Stimulated activated CD8-positive, alpha-beta memory T cell treated with anti-CD3 and anti-CD28 coated beads, Interleukin-7, amount 100 ng/mL, for 1 hour (primary cell): Measurements from ENCODE around the gene RAD51B.

ENCODE experiments used
- DNase-seq, 2 donors: peaks; one replicate each; pipeline ENCODE4 v3.0.0-alpha.2; 2020; ENCODE audit warnings: low read depth in 2 of 2

The RAD51B gene

DNA sequence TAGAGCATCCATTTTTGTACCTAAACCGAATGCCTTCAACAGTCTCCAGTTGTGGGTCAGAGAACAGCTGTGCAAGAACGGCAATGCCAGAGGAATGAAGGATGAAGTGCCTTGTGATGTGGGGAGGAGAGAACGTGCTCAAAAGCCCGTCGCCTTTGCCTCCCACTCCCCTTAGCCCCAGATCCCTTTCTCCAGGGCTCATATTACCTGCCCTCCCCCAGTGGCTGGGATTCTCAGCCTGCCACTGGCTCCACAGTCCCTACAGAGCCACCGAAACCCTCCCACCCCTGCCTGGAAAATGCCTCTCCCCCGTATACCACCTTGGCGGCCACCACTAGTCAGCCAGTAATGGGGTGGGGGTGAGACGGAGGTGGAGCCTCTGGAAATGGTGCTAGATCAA lies 814.8 kb downstream of the RAD51B start:
- no peak for DNase-seq

DNA sequence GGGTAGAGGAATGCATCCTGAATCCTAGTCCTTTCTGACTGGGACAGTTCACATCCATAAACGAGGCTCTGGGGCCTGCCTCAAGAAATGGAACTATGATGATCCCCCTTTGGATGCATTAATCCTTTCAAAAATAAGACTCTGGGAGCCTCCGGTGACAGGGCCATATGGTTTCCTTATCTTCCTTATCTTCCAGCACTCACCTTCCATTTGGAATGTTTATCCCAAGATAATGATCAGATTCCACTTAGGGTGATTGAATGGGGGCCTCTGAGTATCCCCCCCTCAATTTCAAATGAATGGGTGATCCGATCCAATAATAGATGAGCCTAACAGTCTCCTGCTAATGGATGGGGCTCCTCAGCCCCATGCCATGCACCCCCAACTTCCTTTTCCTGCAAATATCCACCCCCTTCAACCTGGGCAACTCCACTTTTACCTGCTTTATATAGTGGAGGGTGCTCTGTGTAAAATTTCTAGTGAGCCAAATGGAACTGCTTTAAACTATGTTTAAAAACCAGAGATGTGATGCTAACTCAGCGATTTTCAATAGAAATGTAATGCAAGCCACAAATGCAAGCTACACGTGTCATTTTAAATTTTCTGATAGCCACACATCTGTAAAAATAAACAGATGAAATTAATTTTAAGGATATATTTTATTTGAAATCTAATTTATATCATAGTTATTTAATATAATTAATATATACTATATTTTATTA lies 815.5 kb downstream of the RAD51B start:
- no peak for DNase-seq

DNA sequence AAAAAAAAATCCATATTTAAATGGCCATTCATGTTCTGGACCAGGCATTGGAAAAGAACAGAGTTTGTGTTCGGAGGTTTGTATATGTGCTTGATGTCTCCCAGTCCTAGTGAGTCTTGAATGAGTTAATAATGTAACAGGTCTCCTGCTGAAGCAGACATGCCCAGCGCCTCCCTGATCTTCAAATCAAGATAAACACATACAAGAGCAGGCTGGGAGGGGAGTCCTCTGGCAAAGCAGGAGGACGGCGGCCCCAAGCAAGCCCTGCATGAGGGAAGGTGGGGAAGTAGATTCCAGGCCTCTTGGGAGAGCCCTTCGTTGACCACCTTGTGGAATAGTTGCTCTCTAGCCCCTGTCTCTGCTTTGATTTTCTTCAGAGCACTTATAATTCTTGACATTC lies 817.0 kb downstream of the RAD51B start:
- no peak for DNase-seq

DNA sequence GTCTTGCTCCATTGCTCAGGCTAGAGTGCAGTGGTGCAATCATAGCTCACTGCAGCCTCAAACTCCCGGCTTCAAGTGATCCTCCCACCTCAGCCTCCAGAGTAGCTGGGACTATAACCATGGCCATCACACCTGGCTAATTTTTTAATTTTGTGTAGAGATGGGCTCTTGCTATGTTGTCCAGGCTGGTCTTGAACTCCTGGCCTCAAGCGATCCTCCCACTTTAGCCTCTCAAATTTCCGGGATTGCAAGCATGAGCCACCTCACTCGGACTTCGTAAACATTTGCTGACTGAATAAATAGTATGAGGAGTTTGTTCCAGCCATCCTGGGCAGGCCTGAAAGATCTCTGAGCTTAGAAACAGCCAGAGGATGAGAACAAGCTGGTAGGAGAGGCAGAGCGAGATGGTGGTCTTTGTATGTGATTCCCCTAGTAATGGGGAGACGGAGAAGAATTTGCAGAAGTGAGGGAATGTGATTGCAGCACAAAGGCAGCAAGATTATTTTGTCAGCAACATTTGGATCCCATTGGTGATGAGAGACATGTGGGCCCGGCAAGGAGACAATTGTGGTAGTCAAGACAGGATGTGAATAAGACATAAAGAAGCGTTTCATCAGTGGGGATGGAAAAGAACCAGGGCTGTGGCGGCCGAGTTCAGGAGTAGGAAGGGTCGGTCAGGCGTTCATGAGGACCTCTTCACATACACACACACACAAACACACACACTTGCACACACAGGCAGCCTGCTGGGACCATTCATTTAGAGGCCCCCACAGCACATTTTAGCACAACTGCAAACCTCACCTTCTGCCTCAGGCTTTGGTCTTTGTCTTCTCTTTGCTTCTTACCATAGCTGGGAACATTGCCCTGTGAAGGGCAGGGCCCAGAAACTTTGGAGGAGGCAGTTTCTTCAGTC lies 817.8 kb downstream of the RAD51B start:
- DNase-seq, result no peak

DNA sequence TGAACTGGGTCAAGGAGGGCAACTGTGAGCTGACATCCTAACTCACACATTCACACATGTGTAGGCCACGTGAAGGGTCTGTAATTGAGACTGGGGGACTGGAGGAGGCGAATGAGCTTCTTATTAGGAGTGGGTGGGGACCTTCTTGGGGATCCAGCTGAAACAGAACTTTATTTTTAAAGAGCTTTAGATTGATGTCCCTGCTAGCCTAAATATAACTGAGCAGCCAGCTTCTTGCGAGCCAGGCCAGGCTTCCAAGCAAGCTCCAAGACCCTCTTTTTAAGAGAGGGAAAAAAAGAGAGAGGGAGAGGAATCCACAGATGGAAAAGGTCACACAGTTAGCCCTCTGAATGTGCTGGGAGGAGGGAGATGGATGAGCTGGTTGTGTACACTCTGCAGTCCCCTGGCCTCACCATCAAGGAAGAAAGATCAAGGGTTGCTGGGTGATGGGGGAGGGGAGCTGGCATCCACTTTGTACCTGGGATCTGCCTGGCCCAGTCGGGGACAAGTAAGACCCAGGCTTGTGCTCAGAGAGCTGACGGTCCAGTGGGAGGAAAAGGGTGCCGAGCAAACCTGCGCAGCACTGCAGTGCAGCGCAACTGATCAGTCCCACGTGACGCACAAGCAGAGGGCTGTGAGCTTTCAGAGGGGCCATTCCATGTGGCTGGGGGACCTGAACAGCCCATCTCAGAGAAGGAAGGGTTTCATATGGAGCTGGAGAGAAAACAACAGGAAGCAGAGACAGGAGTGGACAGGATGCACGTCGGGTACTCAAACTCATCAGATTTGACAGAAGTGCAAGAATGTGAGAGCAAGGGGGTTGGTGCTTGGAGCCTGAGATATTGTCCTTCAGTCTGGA lies 818.8 kb downstream of the RAD51B start:
- DNase-seq, result no peak

DNA sequence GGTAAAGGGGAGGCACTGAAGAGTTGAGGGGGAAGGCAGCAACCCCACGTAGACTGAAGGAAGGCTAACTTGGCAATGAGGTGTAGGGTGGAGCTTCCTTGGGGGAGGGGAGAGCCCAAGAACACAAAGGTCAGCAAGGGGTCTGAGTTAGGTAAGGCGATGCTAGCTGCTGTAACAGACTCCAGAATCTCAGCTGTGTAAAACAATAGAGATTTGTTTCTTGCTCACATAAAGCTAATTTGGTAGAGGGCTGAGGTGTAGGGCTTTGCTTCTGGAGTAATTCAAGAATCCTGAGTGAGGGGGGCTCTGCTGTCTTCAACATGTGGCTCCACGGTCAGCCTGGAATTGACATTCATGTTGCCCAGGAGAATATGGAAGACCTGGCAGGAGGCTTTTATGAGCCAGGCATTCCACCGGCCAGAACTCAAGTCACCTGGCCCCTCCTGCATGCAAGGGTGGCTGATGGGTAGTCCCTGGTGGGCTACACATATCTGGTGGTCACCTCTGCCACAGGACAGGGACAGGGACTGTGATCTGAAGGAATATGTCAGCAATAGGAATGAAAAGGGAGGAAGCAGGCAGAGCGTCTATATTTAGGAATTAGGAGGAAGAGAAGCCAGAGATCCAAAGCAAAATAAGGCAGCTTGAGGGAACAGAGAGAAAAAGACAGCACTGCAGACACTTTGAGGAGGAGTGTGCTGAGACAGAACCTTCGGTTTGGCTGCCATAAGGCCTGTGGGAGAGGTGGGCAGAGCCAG lies 819.6 kb downstream of the RAD51B start:
- no peak for DNase-seq

DNA sequence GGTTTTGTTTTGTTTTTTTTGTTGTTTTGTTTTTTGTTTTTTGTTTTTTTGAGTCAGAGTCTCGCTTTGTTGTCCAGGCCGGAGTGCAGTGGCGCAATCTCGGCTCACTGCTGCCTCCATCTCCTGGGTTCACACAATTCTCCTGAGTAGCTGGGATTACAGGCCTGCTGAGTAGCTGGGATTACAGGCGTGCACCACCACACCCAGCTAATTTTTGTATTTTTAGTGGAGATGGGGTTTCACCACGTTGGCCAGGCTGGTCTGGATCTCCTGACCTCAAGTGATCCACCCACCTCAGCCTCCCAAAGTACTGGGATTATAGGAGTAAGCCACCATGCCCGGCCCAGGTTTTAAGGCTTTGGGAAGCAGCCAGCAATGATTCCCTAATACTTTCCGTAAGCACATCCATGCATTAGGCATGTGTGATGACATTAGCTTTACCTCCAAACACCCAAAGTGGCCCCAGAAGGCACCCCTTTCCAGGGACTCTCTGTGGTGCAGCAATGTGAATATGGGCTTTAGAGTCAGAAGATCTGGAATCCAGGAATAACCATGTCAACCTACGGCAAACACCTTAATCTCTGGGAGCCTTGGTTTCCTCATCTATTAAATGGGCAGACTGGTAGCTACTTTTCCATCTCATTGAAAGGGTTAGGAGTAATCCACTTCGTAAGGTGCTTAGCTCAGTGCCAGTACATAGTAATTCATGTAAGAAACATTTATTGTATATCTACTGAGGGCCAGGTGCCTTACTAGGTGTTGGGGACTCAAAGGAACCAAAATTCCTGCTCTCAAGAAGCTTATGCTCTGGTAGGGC lies 820.4 kb downstream of the RAD51B start:
- no peak for DNase-seq

DNA sequence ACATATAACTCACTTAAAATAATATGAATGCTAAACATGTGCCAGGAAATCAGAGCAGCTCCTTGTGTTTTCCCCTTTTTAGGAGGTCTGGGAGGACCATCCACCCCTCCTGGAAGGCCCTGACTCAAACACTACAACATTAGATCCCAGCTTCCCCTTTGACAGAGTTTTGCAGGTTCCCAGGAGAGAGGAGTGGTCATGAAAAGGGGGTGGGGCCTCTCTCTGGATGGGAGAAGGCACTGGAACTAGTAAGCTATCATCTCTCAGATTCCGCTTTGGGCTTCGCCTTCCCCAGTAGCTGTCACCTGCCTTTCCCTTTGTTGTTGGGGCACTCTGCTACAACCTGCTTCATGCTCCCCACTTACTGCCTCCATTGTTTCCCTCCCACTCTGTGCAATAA lies 824.1 kb downstream of the RAD51B start:
- DNase-seq, result no peak

DNA sequence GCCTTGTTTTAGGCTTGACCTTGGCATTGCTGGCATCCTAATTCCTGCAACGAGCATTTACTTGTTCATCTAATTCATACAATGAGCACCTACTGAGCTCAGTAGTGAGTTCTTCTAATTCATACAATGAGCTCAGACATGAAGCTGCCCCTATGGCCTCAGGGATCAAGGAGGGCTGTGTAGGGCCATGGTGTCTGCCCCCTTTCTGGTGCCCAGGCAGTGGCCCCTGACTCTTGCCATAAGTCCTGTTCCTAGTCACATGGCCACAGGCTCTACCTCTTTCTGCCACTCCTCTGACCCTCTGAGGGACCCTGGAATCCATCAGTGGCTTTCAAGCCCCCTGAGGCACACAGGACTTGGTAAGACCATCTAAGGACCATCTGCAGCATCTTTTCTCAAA lies 824.5 kb downstream of the RAD51B start:
- no peak for DNase-seq

DNA sequence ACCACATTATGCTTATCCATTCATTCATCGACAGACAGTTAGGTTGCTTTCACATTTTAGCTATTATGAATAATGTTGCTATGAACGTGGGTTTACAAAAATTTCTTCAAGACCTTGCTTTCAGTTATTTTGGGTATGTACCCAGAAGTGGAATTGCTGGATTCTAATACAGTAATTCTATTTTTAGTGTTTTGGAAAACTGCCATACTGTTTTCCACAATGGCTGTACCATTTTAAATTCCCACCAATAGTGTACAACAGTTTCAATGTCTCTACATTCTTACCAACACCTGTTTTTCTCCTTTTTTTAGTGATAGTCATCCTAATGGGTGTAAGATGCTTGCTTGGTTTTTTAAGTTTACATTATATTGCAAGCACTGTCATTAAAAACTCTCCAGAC lies 825.8 kb downstream of the RAD51B start:
- DNase-seq, result no peak

DNA sequence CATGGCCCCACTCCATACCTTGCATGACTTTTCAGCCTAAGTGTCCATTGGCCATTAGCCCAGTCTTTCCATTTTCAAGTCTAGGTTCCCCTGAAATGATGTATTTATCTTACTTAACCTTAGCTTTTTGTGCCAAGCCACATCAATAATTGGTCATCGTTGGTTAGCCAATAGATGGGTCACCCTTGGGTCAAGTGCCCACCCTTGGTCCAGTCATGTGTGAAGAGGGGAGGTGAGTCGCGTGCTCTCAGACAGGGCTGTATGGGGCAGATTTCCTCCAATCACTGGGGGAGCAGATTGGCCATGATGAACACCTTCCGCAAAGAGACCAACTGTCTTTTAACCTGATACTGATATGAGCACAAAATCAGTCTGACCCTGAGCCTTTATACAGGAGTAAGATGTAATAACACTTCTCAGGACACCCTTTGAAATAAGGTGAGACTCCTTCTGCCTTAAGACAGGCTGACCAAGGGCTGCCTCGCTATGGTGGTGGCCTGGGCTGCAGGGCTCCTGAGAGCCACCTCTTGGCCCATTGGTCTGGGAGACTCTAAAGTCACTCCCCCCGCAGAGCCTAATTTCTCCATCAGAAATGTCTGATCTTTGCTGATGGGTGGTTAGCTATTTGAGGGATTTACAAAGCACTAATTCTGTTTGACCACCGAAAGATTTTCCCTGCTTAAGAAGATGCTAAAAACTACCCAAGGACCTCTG lies 830.1 kb downstream of the RAD51B start:
- no peak for DNase-seq

DNA sequence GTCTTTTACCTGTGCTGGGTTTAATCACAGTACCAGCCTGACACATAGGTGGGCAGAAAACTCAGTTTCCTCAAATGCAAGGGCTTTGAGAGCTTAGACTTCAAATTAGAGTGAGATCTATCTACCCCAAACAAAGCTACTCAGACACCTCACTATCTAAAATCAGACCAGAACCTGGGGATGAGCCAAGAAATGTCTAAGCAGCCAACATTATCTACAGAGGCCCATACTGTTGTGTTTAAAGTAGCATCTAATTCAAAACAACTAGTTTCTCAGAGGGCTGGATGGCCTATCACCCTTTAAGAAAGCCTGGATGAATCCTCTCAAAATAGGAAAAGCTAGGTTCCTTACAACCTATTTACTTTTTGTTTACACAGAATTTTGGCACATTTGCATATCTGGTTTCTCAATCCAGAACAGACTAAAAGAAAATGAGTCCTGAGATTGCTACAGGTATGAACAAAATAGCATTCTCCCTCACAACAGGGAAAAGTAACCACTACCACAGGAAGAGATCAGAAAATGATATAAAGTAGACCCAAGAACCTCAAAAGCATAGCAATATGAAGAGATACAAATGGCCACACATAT lies 830.9 kb downstream of the RAD51B start:
- no peak for DNase-seq

DNA sequence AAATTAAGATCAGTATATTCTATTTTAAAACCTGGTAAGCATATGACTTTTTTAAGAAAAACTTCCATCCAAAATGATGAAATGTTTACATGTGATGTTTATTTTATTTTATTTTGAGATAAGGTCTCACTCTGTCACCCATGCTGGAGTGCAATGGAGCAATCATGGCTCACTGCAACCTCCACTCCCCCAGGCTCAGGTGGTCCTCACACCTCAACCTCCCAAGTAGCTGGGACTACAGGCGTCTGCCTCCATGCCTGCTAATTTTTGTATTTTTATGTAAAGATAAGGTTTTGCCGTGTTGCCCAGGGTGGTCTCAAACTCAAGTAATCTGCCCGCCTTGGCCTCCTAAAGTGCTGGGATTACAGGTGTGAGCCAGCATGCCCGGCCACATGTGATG lies 831.5 kb downstream of the RAD51B start:
- no peak for DNase-seq

DNA sequence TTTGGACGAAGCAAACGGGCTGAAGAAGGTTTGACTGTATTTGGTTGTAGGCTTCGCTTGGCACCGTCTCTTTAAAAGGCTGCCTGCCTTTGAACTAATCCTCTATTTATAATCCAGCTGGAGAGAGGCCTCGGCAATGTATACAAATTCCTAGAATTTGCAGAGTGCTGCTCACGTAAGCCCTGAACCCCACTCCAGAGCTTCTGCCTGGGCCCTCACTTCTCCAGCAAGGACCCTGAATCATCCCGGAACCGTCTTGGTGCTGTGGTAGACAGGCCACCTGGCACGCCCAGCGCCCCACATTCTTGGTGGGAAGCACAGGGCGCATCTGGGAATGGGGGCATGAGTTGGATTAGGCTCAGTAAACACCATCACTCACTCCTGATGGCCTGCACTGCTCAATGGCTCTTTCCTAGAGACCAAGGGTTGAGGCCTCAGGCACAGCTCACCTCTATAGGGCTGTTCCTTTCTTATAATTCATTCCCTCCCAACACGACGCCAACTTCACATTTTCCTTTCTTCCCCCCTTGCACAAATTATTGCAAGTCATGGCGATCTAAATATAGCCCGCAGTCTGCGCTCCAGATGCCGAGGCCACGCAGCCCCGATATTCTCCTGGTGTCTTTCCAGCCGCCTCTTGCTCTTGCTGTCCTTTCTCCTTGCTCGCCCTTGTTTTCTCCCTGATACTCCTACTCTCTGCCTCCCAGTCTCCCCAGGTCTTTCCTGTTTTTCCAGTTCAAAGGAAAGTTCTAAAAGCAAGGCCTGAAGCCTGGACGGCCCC lies 832.3 kb downstream of the RAD51B start:
- no peak for DNase-seq

DNA sequence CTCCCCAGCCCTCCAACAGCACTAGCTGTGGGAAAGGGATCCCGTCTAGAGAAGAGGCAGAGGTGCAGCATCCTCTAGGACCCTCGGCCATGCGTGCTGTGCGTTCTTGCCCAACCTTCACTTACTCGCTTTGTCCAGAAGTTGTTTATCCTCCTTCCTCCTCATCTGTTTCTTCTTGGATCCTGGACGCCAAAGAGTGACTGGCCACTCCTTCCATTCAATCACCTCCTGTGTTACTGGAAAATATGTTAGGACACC lies 832.8 kb downstream of the RAD51B start:
- no peak for DNase-seq

DNA sequence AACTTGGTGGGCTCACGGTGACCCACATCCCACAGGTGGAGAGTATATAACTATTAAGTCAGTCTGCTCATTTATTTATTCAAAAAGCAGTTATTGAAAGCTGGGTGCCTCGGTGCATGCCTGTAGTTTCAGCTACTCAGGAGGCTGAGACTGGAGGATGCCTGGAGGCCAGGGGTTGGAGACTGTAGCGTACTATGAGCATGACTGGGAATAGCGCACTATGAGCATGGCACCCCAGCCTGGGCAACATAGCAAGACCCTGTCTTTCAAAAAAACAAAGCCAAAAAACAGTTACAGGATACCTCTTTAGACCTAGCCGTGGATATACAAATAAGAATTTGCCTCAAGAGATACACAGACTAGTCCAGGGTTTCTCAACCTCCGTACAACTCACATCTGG lies 833.5 kb downstream of the RAD51B start:
- DNase-seq, result no peak

DNA sequence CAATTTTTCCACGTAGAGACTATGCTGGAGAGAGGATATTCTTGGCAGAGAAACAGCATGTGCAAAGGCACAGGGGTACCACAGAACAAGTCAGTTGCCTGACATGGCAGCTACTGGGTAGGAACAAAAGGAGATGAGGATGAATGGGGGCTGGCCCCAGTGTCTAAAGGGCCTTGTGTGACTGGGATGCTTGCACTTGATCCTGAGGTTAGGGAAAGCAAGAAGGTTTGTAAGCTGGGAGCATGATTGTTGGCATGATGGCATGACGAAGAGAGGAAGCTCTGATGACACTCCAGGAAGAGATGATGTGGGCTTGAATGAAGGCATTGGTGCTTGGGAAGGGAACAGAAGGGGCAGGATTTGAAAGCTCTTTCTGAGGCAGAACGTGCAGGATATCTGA lies 834.2 kb downstream of the RAD51B start:
- DNase-seq, result no peak

DNA sequence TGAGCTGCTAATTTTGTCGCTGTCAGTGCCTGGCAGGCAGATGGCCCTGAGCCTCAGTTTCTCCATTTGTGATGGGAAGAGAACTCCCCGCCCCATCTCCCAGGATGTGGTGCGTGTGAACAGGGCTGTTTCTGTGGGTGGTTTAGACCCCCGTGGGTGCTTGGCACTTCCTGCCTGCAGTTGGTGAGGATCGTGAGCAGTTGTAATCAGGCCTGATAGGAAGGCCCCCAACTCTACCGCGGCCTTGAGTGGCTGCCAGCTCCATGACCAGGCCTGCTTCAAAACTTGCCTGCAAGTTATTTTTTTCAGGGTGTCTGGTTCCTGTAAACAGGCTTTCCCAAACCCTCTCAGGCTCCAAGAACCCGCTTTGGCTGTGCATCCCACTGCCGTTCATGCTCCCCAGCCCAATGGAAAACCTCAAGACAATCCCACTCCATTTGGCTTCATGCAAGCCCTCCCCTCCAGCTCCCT lies 834.9 kb downstream of the RAD51B start:
- DNase-seq, result no peak
